Uterus (tissue), 4 donors: ENCODE measurements around the gene ANKRD40. TPM values are rescaled to one million over a fixed set of nuclear protein-coding genes. Genes with fewer than 3 reads are reported as not detected.

Experiments used
- DNase-seq, 2 donors: peaks; one replicate each; pipeline ENCODE4 v3.0.0-alpha.2; 2019 to 2020
- H3K27ac ChIP-seq, 2 donors: fragments of 200-600 bp; sonication (generic); 1 replicate in 1 of 2; 2 replicates in 1 of 2; pipeline ENCODE4 v1.5.1; 2016 to 2018
- H3K27me3 ChIP-seq, 2 donors: fragments of 200-600 bp; sonication (generic); one replicate each; pipeline ENCODE4 v1.5.1; 2018 to 2019; ENCODE audit warnings: control low read depth in 1 of 2
- H3K36me3 ChIP-seq, 2 donors: fragments of 200-600 bp; sonication (generic); one replicate each; pipeline ENCODE4 v1.5.1; 2019; ENCODE audit warnings: control low read depth in 1 of 2
- H3K4me1 ChIP-seq, 2 donors: fragments of 200-600 bp; sonication (generic); one replicate each; pipeline ENCODE4 v1.5.1; 2018 to 2019; ENCODE audit warnings: control low read depth in 1 of 2
- H3K4me3 ChIP-seq, 2 donors: fragments of 200-600 bp; sonication (generic); 1 replicate in 1 of 2; 2 replicates in 1 of 2; pipeline ENCODE4 v1.5.1; 2018 to 2019; ENCODE audit warnings: mild to moderate bottlenecking in 1 of 2
- H3K9me3 ChIP-seq, 2 donors: fragments of 200-600 bp; sonication (generic); one replicate each; pipeline ENCODE4 v1.5.1; 2019; ENCODE audit warnings: control low read depth in 1 of 2
- CTCF ChIP-seq, 4 experiments: fragments of 200-600 bp in 2 of 4; fragments of 450-650 bp in 2 of 4; sonication (generic) in 2 of 4; IDR thresholded peaks; one replicate each; pipeline ENCODE4 v1.5.1; 2016 to 2019; ENCODE audit warnings: antibody characterized with exemption in 4 of 4, mild to moderate bottlenecking in 2 of 4, moderate library complexity in 1 of 4
- POLR2A ChIP-seq, 2 donors: fragments of 450-650 bp; IDR thresholded peaks; one replicate each; pipeline ENCODE4 v1.6.1; 2016; ENCODE audit warnings: antibody characterized with exemption in 2 of 2, mild to moderate bottlenecking in 1 of 2, moderate library complexity in 1 of 2
- intact Hi-C: fragments of 100-400 bp; cut with DNase I; formaldehyde crosslinking; loops from one replicate; pipeline ENCODE4 v1.15.1; 2023; ENCODE audit warnings: low total_unique reads
- total RNA-seq, 4 donors: library from RNA; depleted of rRNA in 3 of 4; stranded (reverse); fragments of >200 nt in 3 of 4; gene quantifications; one replicate each; pipeline versions ENCODE4 v1.1.0 to v1.2.4, GENCODE V29; 2014 to 2023
- donor health status: DM: yes; HTN: yes; CAD: no.

The ANKRD40 gene
- 10 to 100 TPM; 15.0 to 58.0 (median 31.3) TPM for total RNA-seq

GRCh38 chr17:50707289-50708049 is at the start of gene ANKRD40:
TSS of gene ANKRD40 (minus strand) at chr17:50707914. CDS start at chr17:50707654, 260 bp downstream.
- intact Hi-C loops: no loop called here
- peak within 1 kb of the TSS; percentile 58 to 75 for H3K4me3 ChIP-seq
- no peaks in the 10 kb centered on the region for H3K36me3 ChIP-seq
- H3K4me1 ChIP-seq: peaks cover 8 to 14% of the 10 kb centered on the region in 2 donors
- H3K27me3 ChIP-seq: no peaks in the 10 kb centered on the region
- peak in 1 of 4 experiments; percentile 41 for TF ChIP-seq CTCF (IDR thresholded peaks at IDR 0.05)
- peak; percentile 63 to 73 for TF ChIP-seq POLR2A (IDR thresholded peaks at IDR 0.05)
- H3K27ac ChIP-seq: peak within 1 kb of the TSS; percentile 96 to 97
- no peaks in the 10 kb centered on the region for H3K9me3 ChIP-seq
- peak; percentile 92 to 93 for DNase-seq

- TF ChIP-seq POLR2A (IDR thresholded peaks at IDR 0.05) (no peak), CTCF (IDR thresholded peaks at IDR 0.05) (no peak)
- H3K27me3 ChIP-seq: no peaks in the 10 kb centered on the region
- no peak for DNase-seq
- H3K36me3 ChIP-seq: no peaks in the 10 kb centered on the region
- H3K27ac ChIP-seq: no peak overlapping the region
- H3K9me3 ChIP-seq: no peaks in the 10 kb centered on the region
- H3K4me3 ChIP-seq: no peak overlapping the region
- intact Hi-C loops: no loop called here
- H3K4me1 ChIP-seq: no peaks in the 10 kb centered on the region
These were observed 46.8 kb upstream of the ANKRD40 start for GRCh38 chr17:50754521-50754920.

GRCh38 chr17:50749245-50749644 is 41.5 kb upstream of the ANKRD40 start:
- intact Hi-C loops: no loop called here
- no peaks in the 10 kb centered on the region for H3K36me3 ChIP-seq
- DNase-seq: no peak

GRCh38 chr17:50745631-50746030 is 37.9 kb upstream of the ANKRD40 start:
- intact Hi-C loops: no loop called here
- TF ChIP-seq CTCF (IDR thresholded peaks at IDR 0.05) (no peak), POLR2A (IDR thresholded peaks at IDR 0.05) (no peak)
- no peak overlapping the region for H3K27ac ChIP-seq
- no peaks in the 10 kb centered on the region for H3K36me3 ChIP-seq
- no peak overlapping the region for H3K4me3 ChIP-seq
- no peaks in the 10 kb centered on the region for H3K4me1 ChIP-seq
- DNase-seq: no peak
- H3K9me3 ChIP-seq: no peaks in the 10 kb centered on the region
- no peaks in the 10 kb centered on the region for H3K27me3 ChIP-seq

More at GRCh38 chr17:50749245-50749644, 41.5 kb upstream of the ANKRD40 start:
- Histone ChIP-seq H3K27ac (no peak overlapping the region), H3K4me3 (no peak overlapping the region), H3K9me3 (no peaks in the 10 kb centered on the region), H3K27me3 (no peaks in the 10 kb centered on the region), H3K4me1 (no peaks in the 10 kb centered on the region)
- TF ChIP-seq POLR2A (IDR thresholded peaks at IDR 0.05): no peak
- no peak for TF ChIP-seq CTCF (IDR thresholded peaks at IDR 0.05)

GRCh38 chr17:50739098-50739497 is 31.4 kb upstream of the ANKRD40 start:
- Histone ChIP-seq H3K9me3 (no peaks in the 10 kb centered on the region), H3K4me1 (no peaks in the 10 kb centered on the region), H3K27ac (no peak overlapping the region), H3K36me3 (no peaks in the 10 kb centered on the region), H3K4me3 (no peak overlapping the region), H3K27me3 (no peaks in the 10 kb centered on the region)
- DNase-seq: no peak
- no peak for TF ChIP-seq CTCF (IDR thresholded peaks at IDR 0.05)
- TF ChIP-seq POLR2A (IDR thresholded peaks at IDR 0.05): no peak
- intact Hi-C loops: no loop called here
